HG02588 (cell line): ENCODE measurements around the gene RRP1.
"Not testable (repeated sequence)": the region's sequence is repeated elsewhere in the genome, so short reads cannot be mapped to it uniquely, and the experiment has no call there.

Source experiments
- ATAC-seq: cut with Tn5 transposase; IDR thresholded peaks from one replicate; pipeline ENCODE4 v1.9.1; 2021; ENCODE audit warnings: mild to moderate bottlenecking, moderate library complexity; ENCODE audit not compliant: unreplicated experiment

RRP1 gene

GRCh38 chr21:43815107-43815613 is 25.8 kb downstream of the RRP1 start:
- ATAC-seq = no peak

GRCh38 chr21:43815991-43816390 is 26.6 kb downstream of the RRP1 start:
- ATAC-seq = no peak

DNA sequence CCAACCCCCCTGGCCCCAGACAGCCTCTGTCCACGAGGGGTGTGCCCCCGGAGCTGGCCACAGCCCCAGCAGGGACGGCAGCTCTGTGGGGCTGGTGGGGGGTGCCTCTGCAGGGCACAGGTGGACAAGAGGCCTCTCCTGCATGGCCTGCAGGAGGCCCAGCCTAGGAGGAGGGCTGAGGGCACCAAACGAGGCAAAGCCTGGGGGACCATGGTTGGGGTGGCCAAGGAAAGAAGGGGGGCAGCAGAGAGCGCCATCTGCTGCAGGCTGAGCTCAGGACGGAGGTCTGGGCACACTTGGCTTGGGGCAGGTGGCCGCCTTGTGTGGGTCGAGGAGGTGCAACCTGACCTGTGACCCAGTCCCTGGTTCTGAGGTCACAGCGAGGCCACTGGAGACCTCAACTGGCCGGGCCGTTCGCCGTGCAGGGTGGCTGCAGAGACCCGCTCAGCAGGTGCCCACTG is 27.3 kb downstream of the RRP1 start:
- no peak for ATAC-seq

GRCh38 chr21:43817157-43818086 is 28.0 kb downstream of the RRP1 start:
- no peak for ATAC-seq

- ATAC-seq = no peak
Measured at GRCh38 chr21:43818685-43819084, 29.3 kb downstream of the RRP1 start.

DNA sequence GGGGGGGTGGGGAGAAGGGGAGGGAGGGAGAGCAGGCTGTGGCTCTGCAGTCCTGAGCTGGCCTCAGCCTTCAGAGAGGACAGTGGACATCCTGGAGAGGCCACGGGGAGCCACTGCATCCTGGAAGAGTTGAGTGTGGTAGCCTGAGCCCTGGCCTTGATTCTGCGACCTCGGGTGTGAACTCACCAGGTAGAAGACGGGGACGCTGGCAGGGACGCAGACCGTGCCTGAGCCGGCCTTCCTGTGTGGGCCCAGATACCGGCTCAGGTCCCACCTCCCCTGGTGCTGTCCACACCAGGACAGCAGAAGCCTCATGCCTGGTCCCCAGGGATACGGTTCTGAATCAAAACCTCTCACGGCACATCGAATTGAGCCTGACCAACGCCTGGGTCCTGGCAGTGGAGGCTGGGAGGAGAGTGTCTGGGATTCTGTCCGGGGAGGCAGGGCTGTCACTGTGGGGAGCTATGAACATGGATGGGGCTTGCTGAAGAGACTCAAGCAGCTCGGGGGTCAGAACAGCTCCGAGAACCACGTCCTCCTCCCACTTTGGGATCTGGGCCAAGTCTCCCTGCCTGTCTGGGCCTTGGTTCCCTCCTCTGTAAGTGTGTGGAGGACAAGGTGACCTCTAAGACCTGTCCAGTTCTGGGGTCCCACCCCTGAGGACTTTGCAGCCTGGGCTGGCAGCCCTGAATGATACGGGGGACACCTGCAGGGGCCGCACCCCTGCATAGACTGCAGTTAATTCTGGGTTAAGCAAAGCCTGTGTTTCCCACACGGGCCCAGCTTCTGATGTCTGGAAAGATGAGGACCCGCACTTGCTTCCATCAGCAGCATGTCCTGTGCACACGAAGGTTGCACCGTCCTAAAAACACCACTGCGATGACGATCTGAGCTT is 30.4 kb downstream of the RRP1 start:
- ATAC-seq = no peak

DNA sequence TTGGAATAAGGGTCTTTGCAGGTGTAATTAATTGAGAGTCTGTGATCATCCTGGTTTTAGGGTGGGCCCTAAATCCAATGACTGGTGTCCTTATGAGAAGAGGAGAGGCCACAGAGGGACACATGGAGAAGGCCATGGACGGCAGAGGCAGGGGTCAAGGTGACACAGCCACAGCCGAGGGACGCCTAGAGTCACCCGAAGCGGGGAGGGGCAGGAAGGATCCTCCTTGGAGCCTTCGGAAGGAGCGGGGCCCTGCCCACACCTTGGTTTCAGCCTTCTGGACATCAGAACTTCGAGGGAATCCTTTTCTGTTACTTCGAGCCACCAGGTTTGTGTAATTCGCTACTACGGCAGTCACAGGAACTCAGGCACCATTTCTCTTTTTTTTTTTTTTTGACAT is 31.1 kb downstream of the RRP1 start:
- no peak for ATAC-seq

- not testable (repeated sequence) for ATAC-seq
Measured at GRCh38 chr21:43822166-43822565, 32.8 kb downstream of the RRP1 start.

- not testable (repeated sequence) for ATAC-seq
Measured at GRCh38 chr21:43822741-43823140, 33.4 kb downstream of the RRP1 start.

DNA sequence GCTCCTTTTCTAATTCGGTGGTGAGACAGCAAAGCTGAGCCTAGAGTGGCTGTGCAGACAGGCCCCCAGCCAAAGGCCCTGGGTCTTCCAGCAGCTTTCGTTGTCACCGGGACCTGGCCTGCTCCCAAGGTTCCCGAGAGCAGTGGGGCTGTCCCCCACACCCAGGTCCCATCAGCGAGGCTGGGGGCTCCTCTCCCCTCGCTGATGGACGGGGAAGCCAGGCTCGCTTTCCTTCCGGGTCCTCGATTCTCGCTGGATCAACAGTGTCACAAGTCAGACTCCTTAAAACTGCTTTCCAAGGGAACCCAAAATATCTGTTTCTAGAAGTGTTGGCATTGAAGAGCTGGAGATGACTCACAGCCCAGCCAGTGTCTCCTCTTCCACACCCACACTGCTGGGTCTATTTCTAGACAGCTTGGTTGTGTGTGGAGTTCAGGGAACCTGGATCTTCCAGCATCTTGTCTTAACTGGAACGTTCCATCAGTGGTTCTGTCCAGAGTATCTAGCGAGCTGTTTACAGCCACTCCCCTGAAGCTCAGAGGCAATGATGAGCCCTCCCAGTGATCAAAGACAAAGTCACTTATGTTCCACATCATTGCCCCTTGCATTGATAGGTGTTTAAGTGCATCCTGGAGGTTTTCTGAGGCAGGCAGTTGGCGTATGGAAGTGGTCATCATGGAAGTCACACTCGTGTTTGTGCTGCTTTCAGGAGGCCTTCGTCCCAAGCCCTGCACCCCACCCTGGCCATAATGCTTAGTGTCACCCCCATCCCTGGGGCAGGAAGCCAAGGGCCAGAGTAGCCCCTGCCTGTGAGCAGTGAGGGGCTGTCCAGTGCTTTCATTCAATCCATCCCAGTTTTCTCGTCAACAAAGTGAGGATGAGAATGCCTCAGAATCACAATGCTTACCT is 35.2 kb downstream of the RRP1 start:
- no peak for ATAC-seq

GRCh38 chr21:43825242-43825935 is 36.0 kb downstream of the RRP1 start:
- ATAC-seq = no peak

- ATAC-seq = no peak
Measured at GRCh38 chr21:43825936-43826622, 36.7 kb downstream of the RRP1 start.

DNA sequence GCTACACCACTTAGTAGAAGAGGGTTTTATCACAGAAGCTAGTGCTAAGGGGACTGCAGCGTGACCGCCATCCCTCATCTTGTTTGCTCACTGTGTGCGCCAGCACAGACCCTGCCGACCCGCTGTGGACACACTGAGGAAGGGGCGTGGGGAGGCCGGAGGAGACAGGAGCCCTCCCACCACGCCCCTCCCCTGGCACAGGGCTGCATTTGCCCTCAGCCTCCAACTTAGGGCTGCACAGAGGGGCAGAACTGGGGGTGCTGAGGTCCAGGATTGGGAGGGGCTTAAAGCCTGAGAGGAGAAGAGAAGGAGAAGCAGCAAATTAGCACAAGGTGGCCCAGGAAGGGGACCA is 37.2 kb downstream of the RRP1 start:
- no peak for ATAC-seq

GRCh38 chr21:43827015-43827611 is 37.7 kb downstream of the RRP1 start:
- ATAC-seq = no peak

DNA sequence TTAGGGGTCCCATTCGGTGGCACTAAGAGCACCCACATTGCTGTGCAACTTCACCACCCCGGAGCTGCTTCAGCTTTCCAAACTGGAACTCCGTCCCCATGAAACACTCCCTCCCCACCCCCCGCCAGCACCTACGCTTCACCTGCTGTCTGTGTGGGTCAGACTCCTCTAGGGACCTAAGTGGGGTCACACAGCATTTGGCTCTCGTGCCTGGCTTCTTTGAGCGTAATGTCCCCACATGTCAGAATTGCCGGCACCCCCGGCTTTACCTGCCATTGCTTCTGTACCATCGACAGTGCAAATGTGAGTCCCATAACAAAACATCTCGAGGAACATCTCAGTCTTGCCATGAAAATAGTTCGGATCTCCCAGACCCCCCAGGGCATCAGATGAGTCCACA is 39.8 kb downstream of the RRP1 start:
- no peak for ATAC-seq

DNA sequence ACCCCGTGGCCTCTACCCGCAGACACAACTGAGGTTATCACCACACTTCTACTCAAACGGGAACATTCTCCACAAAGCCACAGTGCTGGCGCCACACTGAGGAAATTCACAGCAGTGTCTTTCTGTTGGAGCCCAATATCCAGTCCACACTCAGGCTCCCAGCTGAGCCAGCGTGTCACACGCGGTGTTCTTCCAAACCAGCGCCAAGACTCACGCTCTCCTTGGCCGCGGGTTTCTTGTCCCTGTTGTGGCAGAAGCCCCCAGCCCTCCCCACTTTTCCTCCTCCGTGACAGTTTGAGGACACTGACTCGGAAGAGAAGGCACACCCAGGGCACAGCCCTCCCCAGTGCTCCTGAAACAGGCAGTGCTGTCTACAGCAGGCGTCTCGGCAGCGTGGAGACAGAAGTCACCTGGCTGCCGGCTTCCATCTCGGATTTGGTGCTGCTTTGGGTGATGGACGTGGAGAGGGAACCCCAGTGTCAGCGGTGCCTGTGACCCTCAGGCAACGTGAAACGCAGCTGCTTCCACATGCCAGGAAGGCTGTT is 40.3 kb downstream of the RRP1 start:
- ATAC-seq = no peak

GRCh38 chr21:43832158-43832550 is 42.8 kb downstream of the RRP1 start:
- ATAC-seq = no peak

GRCh38 chr21:43832648-43833047 is 43.3 kb downstream of the RRP1 start:
- no peak for ATAC-seq
